Measurements from ENCODE around the gene MICU2. TPM values are rescaled to one million over a fixed set of nuclear protein-coding genes. Genes with fewer than 3 reads are reported as not detected.
A peak's percentile ranks its signal among the peaks of the same experiment; 100 is the strongest.

MICU2 gene
- total RNA-seq, 1 donor from 2014 or later: 104 TPM

DNA sequence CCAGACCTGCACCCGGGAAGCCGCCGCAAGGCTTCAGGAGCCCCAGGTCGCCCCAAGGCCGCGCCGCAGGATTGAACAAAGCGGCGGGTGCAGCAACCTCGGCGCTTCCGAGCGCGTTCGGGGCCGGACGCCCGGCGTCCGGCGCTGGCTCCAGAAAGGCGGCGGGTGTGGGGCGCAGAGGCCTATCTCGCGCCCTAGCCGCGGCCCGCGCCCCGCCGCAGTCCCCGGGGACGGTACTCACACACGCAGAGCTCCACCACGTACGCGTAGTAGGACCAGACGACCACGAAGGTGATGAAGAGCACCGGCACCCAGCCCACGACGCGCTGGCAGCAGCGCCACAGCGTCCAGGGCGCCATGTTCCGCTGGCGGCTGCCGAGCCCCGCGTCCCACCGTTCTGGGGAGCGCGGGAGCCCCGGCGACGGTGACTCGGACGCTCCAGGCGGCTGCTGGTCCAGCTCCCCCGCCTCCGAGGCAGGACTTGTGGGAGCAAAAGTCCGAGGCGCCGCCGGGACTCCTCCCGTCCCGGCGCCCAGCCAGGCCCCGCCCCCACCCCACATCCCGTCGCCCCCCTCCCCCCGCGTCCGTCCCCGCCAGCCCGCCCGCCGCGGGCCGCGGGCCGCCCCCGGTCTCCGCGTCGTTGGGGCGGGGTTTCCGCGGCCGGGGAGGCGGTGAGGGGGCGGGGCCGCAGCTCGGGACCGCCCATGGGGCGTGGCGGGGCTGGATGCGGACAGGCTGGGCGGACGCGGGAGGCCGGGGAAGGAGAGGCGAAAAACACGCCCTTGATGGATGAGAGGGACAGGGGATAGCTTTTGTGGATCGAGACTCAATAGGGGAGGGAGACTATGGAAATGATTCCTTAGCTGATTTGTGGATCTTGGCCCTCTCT, 144.9 kb downstream of the MICU2 start, which contains the start of gene ZDHHC20:
TSS of gene ZDHHC20 (minus strand) at position 491 of the 889 bp plus-strand sequence. CDS start at position 359, 132 bp downstream.
- H3K27me3 ChIP-seq (ENCODE audit: control insufficient read depth, insufficient read depth, low read length): no peaks in the 10 kb centered on the region
- H3K36me3 ChIP-seq (ENCODE audit: control insufficient read depth, insufficient read depth, low read length): no peaks in the 10 kb centered on the region
- TF ChIP-seq, protein P1, sequence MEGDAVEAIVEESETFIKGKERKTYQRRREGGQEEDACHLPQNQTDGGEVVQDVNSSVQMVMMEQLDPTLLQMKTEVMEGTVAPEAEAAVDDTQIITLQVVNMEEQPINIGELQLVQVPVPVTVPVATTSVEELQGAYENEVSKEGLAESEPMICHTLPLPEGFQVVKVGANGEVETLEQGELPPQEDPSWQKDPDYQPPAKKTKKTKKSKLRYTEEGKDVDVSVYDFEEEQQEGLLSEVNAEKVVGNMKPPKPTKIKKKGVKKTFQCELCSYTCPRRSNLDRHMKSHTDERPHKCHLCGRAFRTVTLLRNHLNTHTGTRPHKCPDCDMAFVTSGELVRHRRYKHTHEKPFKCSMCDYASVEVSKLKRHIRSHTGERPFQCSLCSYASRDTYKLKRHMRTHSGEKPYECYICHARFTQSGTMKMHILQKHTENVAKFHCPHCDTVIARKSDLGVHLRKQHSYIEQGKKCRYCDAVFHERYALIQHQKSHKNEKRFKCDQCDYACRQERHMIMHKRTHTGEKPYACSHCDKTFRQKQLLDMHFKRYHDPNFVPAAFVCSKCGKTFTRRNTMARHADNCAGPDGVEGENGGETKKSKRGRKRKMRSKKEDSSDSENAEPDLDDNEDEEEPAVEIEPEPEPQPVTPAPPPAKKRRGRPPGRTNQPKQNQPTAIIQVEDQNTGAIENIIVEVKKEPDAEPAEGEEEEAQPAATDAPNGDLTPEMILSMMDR (IDR thresholded peaks at IDR 0.05; ENCODE audit: insufficient read depth, low read length, poor library complexity, severe bottlenecking): no peak
- H3K4me3 ChIP-seq (ENCODE audit: low read depth, low read length): peak within 1 kb of the TSS; percentile 100
- peak; percentile 28 for DNase-seq (ENCODE audit: low read depth)

DNA sequence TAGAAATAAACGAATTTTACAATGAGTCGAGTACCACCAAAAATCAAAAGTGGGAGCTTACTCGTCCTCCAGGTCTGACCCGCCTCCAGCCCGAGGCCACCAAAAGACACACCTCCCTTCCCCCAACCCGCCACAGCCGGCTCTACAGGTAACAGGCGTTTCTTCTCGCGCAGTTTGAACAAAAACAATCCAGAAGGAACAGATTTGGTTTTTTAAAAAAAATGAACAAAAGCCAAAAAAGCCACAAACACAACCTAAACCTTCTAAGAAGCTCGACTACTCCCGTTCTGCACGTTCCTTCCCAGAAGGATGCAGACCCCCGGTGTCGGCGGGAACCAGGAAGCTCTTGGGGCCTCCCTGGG, 145.5 kb downstream of the MICU2 start:
- H3K4me3 ChIP-seq (ENCODE audit: low read depth, low read length): peak overlapping the region; percentile 100
- TF ChIP-seq, protein P1 (IDR thresholded peaks at IDR 0.05; ENCODE audit: insufficient read depth, low read length, poor library complexity, severe bottlenecking): no peak
- H3K36me3 ChIP-seq (ENCODE audit: control insufficient read depth, insufficient read depth, low read length): no peaks in the 10 kb centered on the region
- no peak for DNase-seq (ENCODE audit: low read depth)
- H3K27me3 ChIP-seq (ENCODE audit: control insufficient read depth, insufficient read depth, low read length): no peaks in the 10 kb centered on the region

DNA sequence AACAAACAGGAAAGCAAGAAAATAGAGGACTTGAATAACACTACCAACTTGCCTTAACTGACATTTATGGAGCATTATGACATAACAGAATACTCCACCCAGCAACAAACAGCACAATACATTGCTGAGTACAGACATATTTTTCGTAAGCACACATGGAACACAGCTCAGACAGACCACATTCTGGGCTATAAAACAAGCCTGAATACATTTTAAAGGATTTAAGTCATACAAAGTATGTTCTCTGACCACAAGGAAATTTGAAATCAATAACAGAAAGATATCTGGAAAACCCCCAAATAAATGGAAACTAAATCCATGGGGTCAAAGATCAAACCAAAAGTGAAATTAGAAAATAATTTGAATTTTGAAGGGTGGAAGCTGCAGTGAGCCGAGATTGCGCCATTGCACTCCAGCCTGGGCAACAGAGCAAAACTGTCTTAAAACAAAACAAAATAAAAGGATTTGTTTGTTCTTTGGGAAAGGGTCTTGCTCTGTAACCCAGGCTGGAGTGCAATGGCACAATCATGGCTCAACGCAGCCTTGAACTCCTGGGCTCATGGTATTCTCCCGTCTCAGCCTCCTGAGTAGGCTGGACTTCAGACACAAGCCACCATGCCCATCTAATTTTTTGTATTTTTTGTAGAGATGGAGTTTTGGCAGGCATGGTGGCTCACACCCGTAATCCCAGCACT, 150.4 kb downstream of the MICU2 start:
- Histone ChIP-seq H3K4me3 (ENCODE audit: low read depth, low read length) (no peak overlapping the region), H3K27me3 (ENCODE audit: control insufficient read depth, insufficient read depth, low read length) (no peaks in the 10 kb centered on the region), H3K36me3 (ENCODE audit: control insufficient read depth, insufficient read depth, low read length) (no peaks in the 10 kb centered on the region)
- TF ChIP-seq, protein P1 (IDR thresholded peaks at IDR 0.05; ENCODE audit: insufficient read depth, low read length, poor library complexity, severe bottlenecking): no peak
- no peak for DNase-seq (ENCODE audit: low read depth)

DNA sequence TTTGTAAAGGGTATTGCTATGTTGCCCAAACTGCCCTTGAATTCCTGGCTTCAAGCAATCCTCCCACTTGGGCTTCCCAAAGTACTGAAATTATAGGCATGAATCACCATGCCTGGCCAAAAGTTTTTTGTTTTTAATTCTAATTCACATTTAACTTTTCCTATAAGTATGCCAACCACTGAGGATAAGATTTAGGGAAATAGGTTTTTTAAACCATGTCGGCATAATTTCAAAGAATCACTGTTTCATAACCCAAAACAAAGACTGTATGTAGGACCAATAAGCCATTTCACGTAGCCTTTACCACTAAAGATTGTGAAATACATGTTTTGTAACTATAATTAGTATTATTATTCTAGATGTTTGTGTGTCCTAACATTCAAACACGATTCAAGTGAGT, 153.0 kb downstream of the MICU2 start:
- Histone ChIP-seq H3K27me3 (ENCODE audit: control insufficient read depth, insufficient read depth, low read length) (no peaks in the 10 kb centered on the region), H3K4me3 (ENCODE audit: low read depth, low read length) (no peak overlapping the region), H3K36me3 (ENCODE audit: control insufficient read depth, insufficient read depth, low read length) (no peaks in the 10 kb centered on the region)
- no peak for DNase-seq (ENCODE audit: low read depth)
- TF ChIP-seq, protein P1 (IDR thresholded peaks at IDR 0.05; ENCODE audit: insufficient read depth, low read length, poor library complexity, severe bottlenecking): no peak

DNA sequence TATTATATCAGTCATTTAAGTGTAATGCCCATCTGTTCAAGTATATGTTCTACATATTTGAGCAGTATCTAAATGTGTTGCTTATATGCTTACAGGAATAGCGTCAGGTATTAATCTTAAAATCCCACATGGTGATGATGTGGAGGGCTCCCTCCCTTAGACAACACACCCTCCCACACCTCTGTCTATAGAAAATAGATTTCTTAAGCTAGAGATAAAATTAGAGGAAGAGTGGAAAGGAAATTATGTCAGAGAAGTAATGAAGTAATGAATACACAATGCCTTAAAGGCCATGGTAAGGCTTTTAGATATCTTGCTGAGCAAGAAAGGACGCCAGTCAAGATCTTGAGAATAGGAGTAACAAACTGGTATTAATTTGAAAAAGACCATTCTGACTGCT, 157.3 kb downstream of the MICU2 start:
- no peak overlapping the region for H3K4me3 ChIP-seq (ENCODE audit: low read depth, low read length)
- TF ChIP-seq, protein P1 (IDR thresholded peaks at IDR 0.05; ENCODE audit: insufficient read depth, low read length, poor library complexity, severe bottlenecking): no peak
- no peaks in the 10 kb centered on the region for H3K36me3 ChIP-seq (ENCODE audit: control insufficient read depth, insufficient read depth, low read length)
- no peaks in the 10 kb centered on the region for H3K27me3 ChIP-seq (ENCODE audit: control insufficient read depth, insufficient read depth, low read length)
- DNase-seq (ENCODE audit: low read depth): no peak

All from kidney epithelial cell (primary cell).